HG03432 (cell line): Measurements from ENCODE around the gene FOXC1.

Experiments used
- ATAC-seq: cut with Tn5 transposase; IDR thresholded peaks from one replicate; pipeline ENCODE4 v1.9.1; 2021; ENCODE audit warnings: mild to moderate bottlenecking, moderate library complexity; ENCODE audit not compliant: unreplicated experiment

Gene FOXC1

GRCh38 chr6:1622851-1623768 lies 13.4 kb downstream of the FOXC1 start:
- no peak for ATAC-seq

GRCh38 chr6:1623769-1624057 lies 14.0 kb downstream of the FOXC1 start:
- ATAC-seq: no peak

GRCh38 chr6:1624058-1624850 lies 14.5 kb downstream of the FOXC1 start:
- ATAC-seq: no peak

- ATAC-seq: no peak
Observed at GRCh38 chr6:1624851-1625781, 15.4 kb downstream of the FOXC1 start.

- no peak for ATAC-seq
Observed at GRCh38 chr6:1625794-1626435, 16.2 kb downstream of the FOXC1 start.

- ATAC-seq: no peak
Observed at GRCh38 chr6:1626481-1626880, 16.8 kb downstream of the FOXC1 start.

GRCh38 chr6:1627827-1628560 lies 18.3 kb downstream of the FOXC1 start:
- ATAC-seq: no peak

- no peak for ATAC-seq
Observed at GRCh38 chr6:1629316-1629715, 19.6 kb downstream of the FOXC1 start.

GRCh38 chr6:1630212-1630770 lies 20.6 kb downstream of the FOXC1 start:
- ATAC-seq: no peak

- ATAC-seq: no peak
Observed at GRCh38 chr6:1630771-1631217, 21.1 kb downstream of the FOXC1 start.

GRCh38 chr6:1631251-1631650 lies 21.5 kb downstream of the FOXC1 start:
- no peak for ATAC-seq

GRCh38 chr6:1633366-1634021 lies 23.8 kb downstream of the FOXC1 start:
- ATAC-seq: no peak

GRCh38 chr6:1634081-1634480 lies 24.4 kb downstream of the FOXC1 start:
- no peak for ATAC-seq

- ATAC-seq: no peak
Observed at GRCh38 chr6:1635305-1636010, 25.7 kb downstream of the FOXC1 start.

- no peak for ATAC-seq
Observed at GRCh38 chr6:1636272-1636825, 26.6 kb downstream of the FOXC1 start.

GRCh38 chr6:1636971-1637871 lies 27.5 kb downstream of the FOXC1 start:
- no peak for ATAC-seq

- no peak for ATAC-seq
Observed at GRCh38 chr6:1639430-1639829, 29.7 kb downstream of the FOXC1 start.
